ENCODE data around the gene NT5C3B. TPM values are rescaled to one million over a fixed set of nuclear protein-coding genes. Genes with fewer than 3 reads are reported as not detected.
"Not testable (repeated sequence)": the region's sequence is repeated elsewhere in the genome, so short reads cannot be mapped to it uniquely, and the experiment has no call there.

NT5C3B gene
- total and polyA plus RNA-seq, 2 experiments from 2014 or later = 47.7 to 87.8 TPM

- peaks cover 3% of the 10 kb centered on the region for H3K36me3 ChIP-seq (replicated peaks; ENCODE audit: insufficient read depth, low read depth)
These were observed 44.1 kb upstream of the NT5C3B start for GRCh38 chr17:41880130-41880529.

GRCh38 chr17:41874293-41874670 lies 38.2 kb upstream of the NT5C3B start:
- not testable (repeated sequence) for H3K4me3 ChIP-seq; H3K4me2 ChIP-seq; H3K4me1 ChIP-seq (ENCODE audit: insufficient read depth); H3K27me3 ChIP-seq; H4K20me1 ChIP-seq (ENCODE audit: insufficient read depth, poor library complexity, severe bottlenecking); H3K9me3 ChIP-seq (ENCODE audit: low read depth); H3K36me3 ChIP-seq (replicated peaks; ENCODE audit: insufficient read depth, low read depth); H3K27ac ChIP-seq; DNase-seq (ENCODE audit: low spot score); H2AFZ ChIP-seq; H3K79me2 ChIP-seq; H3K9me2 ChIP-seq (replicated peaks; ENCODE audit: insufficient read depth)
- WGBS (ENCODE audit: low lambda C conversion rate, missing lambda C conversion rate) = 98% methylated on average over 8 of the region's 9 CpGs

More at GRCh38 chr17:41880130-41880529, 44.1 kb upstream of the NT5C3B start:
- Histone ChIP-seq H3K4me1 (ENCODE audit: insufficient read depth) (no peaks in the 10 kb centered on the region), H3K79me2 (no peaks in the 10 kb centered on the region), H3K4me2 (no peak overlapping the region), H4K20me1 (ENCODE audit: insufficient read depth, poor library complexity, severe bottlenecking) (no peaks in the 10 kb centered on the region), H2AFZ (no peak overlapping the region), H3K27me3 (no peaks in the 10 kb centered on the region), H3K9me2 (replicated peaks; ENCODE audit: insufficient read depth) (no peaks in the 10 kb centered on the region), H3K9me3 (ENCODE audit: low read depth) (no peaks in the 10 kb centered on the region), H3K4me3 (no peak overlapping the region), H3K27ac (no peak overlapping the region)
- DNase-seq (ENCODE audit: low spot score) = no peak
- TF ChIP-seq, protein P1, sequence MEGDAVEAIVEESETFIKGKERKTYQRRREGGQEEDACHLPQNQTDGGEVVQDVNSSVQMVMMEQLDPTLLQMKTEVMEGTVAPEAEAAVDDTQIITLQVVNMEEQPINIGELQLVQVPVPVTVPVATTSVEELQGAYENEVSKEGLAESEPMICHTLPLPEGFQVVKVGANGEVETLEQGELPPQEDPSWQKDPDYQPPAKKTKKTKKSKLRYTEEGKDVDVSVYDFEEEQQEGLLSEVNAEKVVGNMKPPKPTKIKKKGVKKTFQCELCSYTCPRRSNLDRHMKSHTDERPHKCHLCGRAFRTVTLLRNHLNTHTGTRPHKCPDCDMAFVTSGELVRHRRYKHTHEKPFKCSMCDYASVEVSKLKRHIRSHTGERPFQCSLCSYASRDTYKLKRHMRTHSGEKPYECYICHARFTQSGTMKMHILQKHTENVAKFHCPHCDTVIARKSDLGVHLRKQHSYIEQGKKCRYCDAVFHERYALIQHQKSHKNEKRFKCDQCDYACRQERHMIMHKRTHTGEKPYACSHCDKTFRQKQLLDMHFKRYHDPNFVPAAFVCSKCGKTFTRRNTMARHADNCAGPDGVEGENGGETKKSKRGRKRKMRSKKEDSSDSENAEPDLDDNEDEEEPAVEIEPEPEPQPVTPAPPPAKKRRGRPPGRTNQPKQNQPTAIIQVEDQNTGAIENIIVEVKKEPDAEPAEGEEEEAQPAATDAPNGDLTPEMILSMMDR (IDR thresholded peaks at IDR 0.05; ENCODE audit: poor library complexity) = no peak
- TF ChIP-seq EZH2 (IDR thresholded peaks at IDR 0.05; ENCODE audit: borderline replicate concordance) (no peak), EZH2phosphoT487 (IDR thresholded peaks at IDR 0.05; ENCODE audit: low read depth, severe bottlenecking, unreplicated experiment) (no peak)
- WGBS (ENCODE audit: low lambda C conversion rate, missing lambda C conversion rate) = 97% methylated on average over 4 of the region's 4 CpGs

DNA sequence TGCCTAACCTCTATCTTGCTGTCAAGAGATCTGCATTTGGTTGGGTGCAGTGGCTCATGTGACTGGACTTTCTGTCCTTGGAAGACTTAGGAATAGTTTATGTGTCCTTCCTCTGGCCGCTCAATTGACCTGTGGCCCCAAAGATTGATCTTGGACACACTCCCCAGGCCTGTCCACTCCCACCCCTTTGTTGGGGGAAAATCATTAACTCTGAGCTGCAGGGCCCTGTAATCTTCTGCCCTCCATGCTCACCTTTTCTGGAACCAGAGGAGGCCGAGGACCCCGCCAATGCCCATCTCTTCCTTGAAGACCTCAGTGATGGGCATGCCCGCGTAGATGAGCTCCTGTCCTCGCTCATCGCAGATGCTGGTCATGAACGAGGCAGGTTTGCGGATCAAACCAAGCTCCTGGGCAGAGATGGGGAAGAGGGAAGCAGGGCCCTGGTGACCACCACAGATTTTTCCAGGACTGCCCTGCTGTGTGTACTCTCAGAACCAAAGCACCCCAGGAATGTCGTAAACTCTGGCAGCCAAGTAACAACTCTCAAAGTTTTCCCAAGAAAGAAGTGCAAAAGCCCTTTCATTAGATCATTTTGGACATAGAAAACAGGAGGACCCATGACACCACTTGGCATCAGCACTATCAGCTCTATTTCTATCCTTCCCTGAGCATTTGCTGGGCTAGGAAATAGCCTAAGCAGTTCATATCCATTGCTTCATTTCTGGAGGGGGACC lies 37.7 kb upstream of the NT5C3B start:
- no peak overlapping the region for H3K4me3 ChIP-seq
- no peak overlapping the region for H3K4me2 ChIP-seq
- no peaks in the 10 kb centered on the region for H4K20me1 ChIP-seq (ENCODE audit: insufficient read depth, poor library complexity, severe bottlenecking)
- no peaks in the 10 kb centered on the region for H3K4me1 ChIP-seq (ENCODE audit: insufficient read depth)
- no peak for DNase-seq (ENCODE audit: low spot score)
- no peaks in the 10 kb centered on the region for H3K79me2 ChIP-seq
- no peaks in the 10 kb centered on the region for H3K9me3 ChIP-seq (ENCODE audit: low read depth)
- H3K9me2 ChIP-seq (replicated peaks; ENCODE audit: insufficient read depth) = no peaks in the 10 kb centered on the region
- H3K27me3 ChIP-seq = no peaks in the 10 kb centered on the region
- TF ChIP-seq, protein P1 (IDR thresholded peaks at IDR 0.05; ENCODE audit: poor library complexity) = no peak
- no peak for TF ChIP-seq EZH2 (IDR thresholded peaks at IDR 0.05; ENCODE audit: borderline replicate concordance)
- TF ChIP-seq EZH2phosphoT487 (IDR thresholded peaks at IDR 0.05; ENCODE audit: low read depth, severe bottlenecking, unreplicated experiment) = no peak
- no peak overlapping the region for H3K27ac ChIP-seq
- no peak overlapping the region for H2AFZ ChIP-seq
- 95% methylated on average over 10 of the region's 10 CpGs for WGBS (ENCODE audit: low lambda C conversion rate, missing lambda C conversion rate)
- peaks cover 2% of the 10 kb centered on the region for H3K36me3 ChIP-seq (replicated peaks; ENCODE audit: insufficient read depth, low read depth)

GRCh38 chr17:41871789-41872188 lies 35.8 kb upstream of the NT5C3B start:
- Histone ChIP-seq H3K4me2 (no peak overlapping the region), H2AFZ (no peak overlapping the region), H3K36me3 (replicated peaks; ENCODE audit: insufficient read depth, low read depth) (no peaks in the 10 kb centered on the region), H3K79me2 (no peaks in the 10 kb centered on the region), H3K9me3 (ENCODE audit: low read depth) (no peaks in the 10 kb centered on the region), H3K27me3 (no peaks in the 10 kb centered on the region), H3K9me2 (replicated peaks; ENCODE audit: insufficient read depth) (no peaks in the 10 kb centered on the region), H3K4me1 (ENCODE audit: insufficient read depth) (no peaks in the 10 kb centered on the region), H3K27ac (no peak overlapping the region), H4K20me1 (ENCODE audit: insufficient read depth, poor library complexity, severe bottlenecking) (no peaks in the 10 kb centered on the region), H3K4me3 (no peak overlapping the region)
- no peak for DNase-seq (ENCODE audit: low spot score)
- TF ChIP-seq EZH2 (IDR thresholded peaks at IDR 0.05; ENCODE audit: borderline replicate concordance) (no peak), EZH2phosphoT487 (IDR thresholded peaks at IDR 0.05; ENCODE audit: low read depth, severe bottlenecking, unreplicated experiment) (no peak)
- TF ChIP-seq, protein P1 (IDR thresholded peaks at IDR 0.05; ENCODE audit: poor library complexity) = no peak
- WGBS (ENCODE audit: low lambda C conversion rate, missing lambda C conversion rate) = 96% methylated on average over 10 of the region's 10 CpGs
